Measurements from ENCODE around the gene IFIT5.
"Not testable (repeated sequence)": the region's sequence is repeated elsewhere in the genome, so short reads cannot be mapped to it uniquely, and the experiment has no call there.

Gene IFIT5

GRCh38 chr10:89440226-89441009 lies 26.1 kb downstream of the IFIT5 start:
- no peak for DNase-seq

- no peak for DNase-seq
These were observed 27.9 kb downstream of the IFIT5 start for GRCh38 chr10:89442289-89442688.

GRCh38 chr10:89444819-89445218 lies 30.5 kb downstream of the IFIT5 start:
- not testable (repeated sequence) for DNase-seq

GRCh38 chr10:89450901-89451300 lies 36.5 kb downstream of the IFIT5 start:
- DNase-seq, result no peak

- no peak for DNase-seq
These were observed 37.8 kb downstream of the IFIT5 start for GRCh38 chr10:89452193-89452592.

GRCh38 chr10:89454561-89455347 lies 40.4 kb downstream of the IFIT5 start:
- no peak for DNase-seq

- no peak for DNase-seq
These were observed 43.9 kb downstream of the IFIT5 start for GRCh38 chr10:89458291-89458690.

GRCh38 chr10:89458784-89459183 lies 44.4 kb downstream of the IFIT5 start:
- DNase-seq, result no peak

GRCh38 chr10:89463846-89464537 lies 49.6 kb downstream of the IFIT5 start:
- DNase-seq, result no peak

- no peak for DNase-seq
These were observed 50.8 kb downstream of the IFIT5 start for GRCh38 chr10:89465196-89465595.

- no peak for DNase-seq
These were observed 52.2 kb downstream of the IFIT5 start for GRCh38 chr10:89466599-89467035.

GRCh38 chr10:89468191-89468965 lies 54.0 kb downstream of the IFIT5 start:
- DNase-seq, result no peak

- no peak for DNase-seq
These were observed 55.1 kb downstream of the IFIT5 start for GRCh38 chr10:89469517-89469916.

Data from NCI-H2107 (cell line).